Peyer's patch (tissue), 4 donors: ENCODE data around the gene ERP27. TPM values are rescaled to one million over a fixed set of nuclear protein-coding genes. Genes with fewer than 3 reads are reported as not detected.

ENCODE experiments used
- DNase-seq, 3 donors: peaks; one replicate each; pipeline ENCODE4 v3.0.0-alpha.2; 2017 to 2019
- H3K27ac ChIP-seq, 4 donors: fragments of 200-600 bp; sonication (generic); one replicate each; pipeline ENCODE4 v1.5.1; 2016 to 2019
- H3K27me3 ChIP-seq, 2 donors: fragments of 200-600 bp; sonication (generic); one replicate each; pipeline ENCODE4 v1.5.1; 2019
- H3K36me3 ChIP-seq, 3 donors: fragments of 200-600 bp; sonication (generic); one replicate each; pipeline ENCODE4 v1.5.1; 2016 to 2019
- H3K4me1 ChIP-seq, 4 donors: fragments of 200-600 bp; sonication (generic); one replicate each; pipeline ENCODE4 v1.5.1; 2016 to 2019
- H3K4me3 ChIP-seq, 4 donors: fragments of 200-600 bp; sonication (generic); 1 replicate in 3 of 4; 2 replicates in 1 of 4; pipeline ENCODE4 v1.5.1; 2016 to 2019; ENCODE audit warnings: mild to moderate bottlenecking in 1 of 4
- H3K9me3 ChIP-seq, 4 donors: fragments of 200-600 bp; sonication (generic); one replicate each; pipeline ENCODE4 v1.5.1; 2016 to 2019; ENCODE audit warnings: mild to moderate bottlenecking in 1 of 4
- CTCF ChIP-seq, 6 experiments: fragments of 450-650 bp in 4 of 6; fragments of 200-600 bp in 2 of 6; sonication (generic) in 1 of 6; IDR thresholded peaks; one replicate each; pipeline ENCODE4 v1.5.1; 2017 to 2019; ENCODE audit warnings: antibody characterized with exemption in 6 of 6, mild to moderate bottlenecking in 3 of 6, moderate library complexity in 1 of 6
- POLR2A ChIP-seq, 2 donors: fragments of 450-650 bp; IDR thresholded peaks; one replicate each; pipeline ENCODE4 v1.5.1; 2017; ENCODE audit warnings: antibody characterized with exemption in 2 of 2, mild to moderate bottlenecking in 2 of 2, moderate library complexity in 2 of 2
- total RNA-seq, 4 donors: library from RNA; depleted of rRNA; stranded (reverse); fragments of >200 nt; gene quantifications; one replicate each; pipeline ENCODE4 v1.1.0, GENCODE V29; 2016

Gene ERP27
- total RNA-seq, 4 donors from 2014 or later = 0.94 to 2.5 (median 1.2) TPM; not detected in 1

GRCh38 chr12:14946162-14946561 lies 7.8 kb upstream of the ERP27 start:
- no peak for DNase-seq
- Histone ChIP-seq H3K4me1 (peaks cover 0 to 18% (median 8%) of the 10 kb centered on the region in 4 donors), H3K27ac (peak overlapping the region in 1 of 4 donors; percentile 30), H3K36me3 (peaks cover 0 to 6% (median 0%) of the 10 kb centered on the region in 3 donors), H3K4me3 (no peak overlapping the region), H3K9me3 (no peaks in the 10 kb centered on the region), H3K27me3 (no peaks in the 10 kb centered on the region)
- TF ChIP-seq CTCF (IDR thresholded peaks at IDR 0.05) (no peak), POLR2A (IDR thresholded peaks at IDR 0.05) (no peak)

- peaks cover 0 to 6% (median 0%) of the 10 kb centered on the region in 3 donors for H3K36me3 ChIP-seq
- DNase-seq = no peak
- H3K4me1 ChIP-seq = peaks cover 0 to 3% (median 0%) of the 10 kb centered on the region in 4 donors
- no peak overlapping the region for H3K27ac ChIP-seq
- H3K4me3 ChIP-seq = no peak overlapping the region
- TF ChIP-seq POLR2A (IDR thresholded peaks at IDR 0.05) (no peak), CTCF (IDR thresholded peaks at IDR 0.05) (no peak)
- no peaks in the 10 kb centered on the region for H3K27me3 ChIP-seq
- no peaks in the 10 kb centered on the region for H3K9me3 ChIP-seq
Measured at GRCh38 chr12:14942196-14942931, 4.0 kb upstream of the ERP27 start.

- H3K9me3 ChIP-seq = no peaks in the 10 kb centered on the region
- peaks cover 0 to 6% (median 0%) of the 10 kb centered on the region in 3 donors for H3K36me3 ChIP-seq
- no peak overlapping the region for H3K4me3 ChIP-seq
- DNase-seq = no peak
- H3K4me1 ChIP-seq = peaks cover 0 to 3% (median 0%) of the 10 kb centered on the region in 4 donors
- no peaks in the 10 kb centered on the region for H3K27me3 ChIP-seq
- TF ChIP-seq POLR2A (IDR thresholded peaks at IDR 0.05) (no peak), CTCF (IDR thresholded peaks at IDR 0.05) (no peak)
- no peak overlapping the region for H3K27ac ChIP-seq
Measured at GRCh38 chr12:14941369-14941768, 3.0 kb upstream of the ERP27 start.

- Histone ChIP-seq H3K36me3 (peaks cover 0 to 3% (median 0%) of the 10 kb centered on the region in 3 donors), H3K27me3 (no peaks in the 10 kb centered on the region), H3K9me3 (no peaks in the 10 kb centered on the region), H3K4me3 (no peak overlapping the region), H3K4me1 (peaks cover 0 to 3% (median 0%) of the 10 kb centered on the region in 4 donors), H3K27ac (no peak overlapping the region)
- TF ChIP-seq POLR2A (IDR thresholded peaks at IDR 0.05) = no peak
- no peak for TF ChIP-seq CTCF (IDR thresholded peaks at IDR 0.05)
- DNase-seq = no peak
Measured at GRCh38 chr12:14937689-14938088, 648 bp downstream of the ERP27 start.

- DNase-seq = no peak
- Histone ChIP-seq H3K27ac (no peak overlapping the region), H3K27me3 (no peaks in the 10 kb centered on the region), H3K4me3 (no peak overlapping the region), H3K36me3 (no peaks in the 10 kb centered on the region), H3K9me3 (no peaks in the 10 kb centered on the region), H3K4me1 (peaks cover 0 to 3% (median 0%) of the 10 kb centered on the region in 4 donors)
- TF ChIP-seq POLR2A (IDR thresholded peaks at IDR 0.05) = no peak
- TF ChIP-seq CTCF (IDR thresholded peaks at IDR 0.05) = no peak
Measured at GRCh38 chr12:14937014-14937413, 1.3 kb downstream of the ERP27 start.
